GM12878 (cell line): Measurements from ENCODE around the gene TCTN1. TPM values are rescaled to one million over a fixed set of nuclear protein-coding genes. Genes with fewer than 3 reads are reported as not detected.
A peak's percentile ranks its signal among the peaks of the same experiment; 100 is the strongest.

Source experiments
- ATF3 ChIP-seq: IDR thresholded peaks from 2 replicates; pipeline ENCODE4 v1.6.1; 2011; ENCODE audit warnings: low read depth, mild to moderate bottlenecking, low read length, moderate library complexity, borderline replicate concordance; ENCODE audit errors: extremely low read depth
- BACH1 ChIP-seq: fragments of 450-650 bp; IDR thresholded peaks from 2 replicates; pipeline ENCODE4 v1.6.1; 2017; ENCODE audit warnings: mild to moderate bottlenecking, borderline replicate concordance
- BHLHE40 ChIP-seq, 2 experiments: fragments of 450-650 bp in 1 of 2; IDR thresholded peaks; 2 replicates each; pipeline ENCODE4 v1.6.1; 2011 to 2017; ENCODE audit warnings: low read depth in 2 of 2, borderline replicate concordance in 1 of 2, improper control_type of control experiment in 1 of 2, low read length in 1 of 2, mild to moderate bottlenecking in 1 of 2
- E4F1 ChIP-seq: fragments of 450-650 bp; IDR thresholded peaks from 2 replicates; pipeline ENCODE4 v1.6.1; 2018; ENCODE audit warnings: borderline replicate concordance, mild to moderate bottlenecking; ENCODE audit not compliant: partially characterized antibody
- EGR1 ChIP-seq, 2 experiments: IDR thresholded peaks; 1 replicate in 1 of 2; 2 replicates in 1 of 2; pipeline ENCODE4 v1.6.1; 2011 to 2012; ENCODE audit warnings: low read depth in 2 of 2, low read length in 2 of 2, borderline replicate concordance in 1 of 2, mild to moderate bottlenecking in 1 of 2, moderate library complexity in 1 of 2
- ESRRA ChIP-seq: IDR thresholded peaks from 2 replicates; pipeline ENCODE4 v1.6.1; 2012; ENCODE audit warnings: mild to moderate bottlenecking, low read length, improper control_type of control experiment
- IKZF2 ChIP-seq, 2 experiments: fragments of 450-650 bp; IDR thresholded peaks; 2 replicates each; pipeline ENCODE4 v1.6.1; 2017; ENCODE audit warnings: mild to moderate bottlenecking in 2 of 2, moderate library complexity in 2 of 2
- POU2F2 ChIP-seq: IDR thresholded peaks from 3 replicates; pipeline ENCODE4 v1.6.1; 2011; ENCODE audit warnings: low read depth, mild to moderate bottlenecking, low read length, borderline replicate concordance
- RAD21 ChIP-seq: IDR thresholded peaks from 2 replicates; pipeline ENCODE4 v1.6.1; 2011; ENCODE audit warnings: mild to moderate bottlenecking, low read depth, low read length, moderate library complexity; ENCODE audit not compliant: insufficient read depth
- RELA ChIP-seq: fragments of 450-650 bp; IDR thresholded peaks from 2 replicates; pipeline ENCODE4 v1.8.0; 2014; ENCODE audit warnings: borderline replicate concordance; ENCODE audit not compliant: partially characterized antibody
- SIX5 ChIP-seq: IDR thresholded peaks from 2 replicates; pipeline ENCODE4 v1.6.1; 2011; ENCODE audit warnings: mild to moderate bottlenecking, low read depth, low read length, moderate library complexity; ENCODE audit not compliant: severe bottlenecking
- SMAD5 ChIP-seq: IDR thresholded peaks from 2 replicates; pipeline ENCODE4 v1.6.1; 2016; ENCODE audit warnings: antibody characterized with exemption, low read depth
- TBL1XR1 ChIP-seq: IDR thresholded peaks from 2 replicates; pipeline ENCODE4 v1.6.1; 2012; ENCODE audit warnings: low read depth, low read length, improper control_type of control experiment
- TCF3 ChIP-seq: IDR thresholded peaks from 2 replicates; pipeline ENCODE4 v1.6.1; 2012; ENCODE audit warnings: low read depth, mild to moderate bottlenecking, low read length, borderline replicate concordance; ENCODE audit not compliant: insufficient read depth
- YBX1 ChIP-seq: fragments of 450-650 bp; IDR thresholded peaks from 2 replicates; pipeline ENCODE4 v1.6.1; 2016; ENCODE audit warnings: antibody characterized with exemption
- ZNF24 ChIP-seq: fragments of 450-650 bp; IDR thresholded peaks from 2 replicates; pipeline ENCODE4 v1.6.1; 2017; ENCODE audit warnings: antibody characterized with exemption, mild to moderate bottlenecking
- polyA plus RNA-seq, 11 experiments: library from polyadenylated mRNA; depleted of rRNA in 4 of 11; unstranded in 6 of 11; stranded (reverse) in 5 of 11; fragments of >200 nt; fragmentation: Nextera tagmentation in 4 of 11; fragmentation: Illumina TruSeq in 1 of 11; extraction: Ambion mirVana in 4 of 11; extraction: Trizol in 1 of 11; gene quantifications; 1 replicate in 1 of 11; 2 replicates in 10 of 11; pipeline versions ENCODE4 v1.2.1 to v1.2.3, GENCODE V29; 2011 to 2016; ENCODE audit warnings: inconsistent platforms in 2 of 11, missing spikeins in 2 of 11, low read depth in 1 of 11
- total RNA-seq, 4 experiments: library from RNA; depleted of rRNA in 3 of 4; stranded (reverse); fragments of >200 nt in 3 of 4; fragmentation: Illumina TruSeq in 1 of 4; extraction: Trizol in 1 of 4; gene quantifications; 2 replicates each; pipeline versions ENCODE4 v1.2.1 to v1.2.3, GENCODE V29; 2013 to 2021
- TF ChIP-seq, protein P1 (sequence below): IDR thresholded peaks from 2 replicates; pipeline ENCODE4 v1.6.1; 2012; ENCODE audit warnings: low read length, inconsistent platforms
- TF ChIP-seq, protein P2 (sequence below), 3 experiments: IDR thresholded peaks in 2 of 3; conservative IDR thresholded peaks in 1 of 3; 2 replicates each; pipeline ENCODE4 v1.5.1; 2011; ENCODE audit warnings: low read depth in 3 of 3, low read length in 3 of 3, mild to moderate bottlenecking in 3 of 3, control low read depth in 2 of 3, moderate library complexity in 2 of 3, inconsistent platforms in 1 of 3, mixed read lengths in 1 of 3; ENCODE audit not compliant: control insufficient read depth in 2 of 3, insufficient read depth in 1 of 3; ENCODE audit errors: extremely low read depth in 1 of 3
- TF ChIP-seq, protein P3 (sequence below): IDR thresholded peaks from 2 replicates; pipeline ENCODE4 v1.6.1; 2012; ENCODE audit warnings: low read depth, low read length, improper control_type of control experiment
- TF ChIP-seq, protein P4 (sequence below): fragments of 450-650 bp; IDR thresholded peaks from 2 replicates; pipeline ENCODE4 v1.6.1; 2017; ENCODE audit warnings: mild to moderate bottlenecking

TCTN1 gene
- total and polyA plus RNA-seq, 10 of the 15 experiments (the other 5 are each of a cell fraction or from before 2014, with no cell fraction given) = 8.8 to 23.5 (median 15.3) TPM

GRCh38 chr12:110698171-110698902, 84.4 kb downstream of the TCTN1 start (continued):
- TF ChIP-seq YBX1 = no peak
- TF ChIP-seq E4F1 = no peak
- TF ChIP-seq ESRRA = no peak
- peak; percentile 92 for TF ChIP-seq RAD21
- no peak for TF ChIP-seq RELA
- TF ChIP-seq ZNF24 = no peak
- TF ChIP-seq, protein P1, sequence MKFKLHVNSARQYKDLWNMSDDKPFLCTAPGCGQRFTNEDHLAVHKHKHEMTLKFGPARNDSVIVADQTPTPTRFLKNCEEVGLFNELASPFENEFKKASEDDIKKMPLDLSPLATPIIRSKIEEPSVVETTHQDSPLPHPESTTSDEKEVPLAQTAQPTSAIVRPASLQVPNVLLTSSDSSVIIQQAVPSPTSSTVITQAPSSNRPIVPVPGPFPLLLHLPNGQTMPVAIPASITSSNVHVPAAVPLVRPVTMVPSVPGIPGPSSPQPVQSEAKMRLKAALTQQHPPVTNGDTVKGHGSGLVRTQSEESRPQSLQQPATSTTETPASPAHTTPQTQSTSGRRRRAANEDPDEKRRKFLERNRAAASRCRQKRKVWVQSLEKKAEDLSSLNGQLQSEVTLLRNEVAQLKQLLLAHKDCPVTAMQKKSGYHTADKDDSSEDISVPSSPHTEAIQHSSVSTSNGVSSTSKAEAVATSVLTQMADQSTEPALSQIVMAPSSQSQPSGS = no peak
- TF ChIP-seq, protein P2, sequence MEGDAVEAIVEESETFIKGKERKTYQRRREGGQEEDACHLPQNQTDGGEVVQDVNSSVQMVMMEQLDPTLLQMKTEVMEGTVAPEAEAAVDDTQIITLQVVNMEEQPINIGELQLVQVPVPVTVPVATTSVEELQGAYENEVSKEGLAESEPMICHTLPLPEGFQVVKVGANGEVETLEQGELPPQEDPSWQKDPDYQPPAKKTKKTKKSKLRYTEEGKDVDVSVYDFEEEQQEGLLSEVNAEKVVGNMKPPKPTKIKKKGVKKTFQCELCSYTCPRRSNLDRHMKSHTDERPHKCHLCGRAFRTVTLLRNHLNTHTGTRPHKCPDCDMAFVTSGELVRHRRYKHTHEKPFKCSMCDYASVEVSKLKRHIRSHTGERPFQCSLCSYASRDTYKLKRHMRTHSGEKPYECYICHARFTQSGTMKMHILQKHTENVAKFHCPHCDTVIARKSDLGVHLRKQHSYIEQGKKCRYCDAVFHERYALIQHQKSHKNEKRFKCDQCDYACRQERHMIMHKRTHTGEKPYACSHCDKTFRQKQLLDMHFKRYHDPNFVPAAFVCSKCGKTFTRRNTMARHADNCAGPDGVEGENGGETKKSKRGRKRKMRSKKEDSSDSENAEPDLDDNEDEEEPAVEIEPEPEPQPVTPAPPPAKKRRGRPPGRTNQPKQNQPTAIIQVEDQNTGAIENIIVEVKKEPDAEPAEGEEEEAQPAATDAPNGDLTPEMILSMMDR (IDR thresholded peaks at IDR 0.05 in 2 of 3, conservative IDR thresholded peaks at IDR 0.05 in 1 of 3; ENCODE audit: control insufficient read depth in 2 of 3, extremely low read depth in 1 of 3, insufficient read depth in 1 of 3, low read depth in 3 of 3, low read length in 3 of 3) = peak; percentile 88 to 90 (median 89)
- TF ChIP-seq, protein P3, sequence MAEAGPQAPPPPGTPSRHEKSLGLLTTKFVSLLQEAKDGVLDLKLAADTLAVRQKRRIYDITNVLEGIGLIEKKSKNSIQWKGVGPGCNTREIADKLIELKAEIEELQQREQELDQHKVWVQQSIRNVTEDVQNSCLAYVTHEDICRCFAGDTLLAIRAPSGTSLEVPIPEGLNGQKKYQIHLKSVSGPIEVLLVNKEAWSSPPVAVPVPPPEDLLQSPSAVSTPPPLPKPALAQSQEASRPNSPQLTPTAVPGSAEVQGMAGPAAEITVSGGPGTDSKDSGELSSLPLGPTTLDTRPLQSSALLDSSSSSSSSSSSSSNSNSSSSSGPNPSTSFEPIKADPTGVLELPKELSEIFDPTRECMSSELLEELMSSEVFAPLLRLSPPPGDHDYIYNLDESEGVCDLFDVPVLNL = no peak
- 0 out of 3 replicates have a peak, but pooled peaks have one; percentile 61 for TF ChIP-seq POU2F2
- TF ChIP-seq IKZF2 (IDR thresholded peaks at IDR 0.05) = no peak
- TF ChIP-seq BHLHE40 (IDR thresholded peaks at IDR 0.05; ENCODE audit: borderline replicate concordance in 1 of 2, low read depth in 2 of 2, low read length in 1 of 2) = peak in 1 of 2 experiments; percentile 22; a peak in 1 of 4 replicates
- no peak for TF ChIP-seq TBL1XR1
- no peak for TF ChIP-seq ATF3
- no peak for TF ChIP-seq TCF3
- no peak for TF ChIP-seq EGR1 (IDR thresholded peaks at IDR 0.05; ENCODE audit: borderline replicate concordance in 1 of 2, low read depth in 2 of 2, low read length in 2 of 2)
- no peak for TF ChIP-seq SIX5
- no peak for TF ChIP-seq BACH1
- TF ChIP-seq, protein P4, sequence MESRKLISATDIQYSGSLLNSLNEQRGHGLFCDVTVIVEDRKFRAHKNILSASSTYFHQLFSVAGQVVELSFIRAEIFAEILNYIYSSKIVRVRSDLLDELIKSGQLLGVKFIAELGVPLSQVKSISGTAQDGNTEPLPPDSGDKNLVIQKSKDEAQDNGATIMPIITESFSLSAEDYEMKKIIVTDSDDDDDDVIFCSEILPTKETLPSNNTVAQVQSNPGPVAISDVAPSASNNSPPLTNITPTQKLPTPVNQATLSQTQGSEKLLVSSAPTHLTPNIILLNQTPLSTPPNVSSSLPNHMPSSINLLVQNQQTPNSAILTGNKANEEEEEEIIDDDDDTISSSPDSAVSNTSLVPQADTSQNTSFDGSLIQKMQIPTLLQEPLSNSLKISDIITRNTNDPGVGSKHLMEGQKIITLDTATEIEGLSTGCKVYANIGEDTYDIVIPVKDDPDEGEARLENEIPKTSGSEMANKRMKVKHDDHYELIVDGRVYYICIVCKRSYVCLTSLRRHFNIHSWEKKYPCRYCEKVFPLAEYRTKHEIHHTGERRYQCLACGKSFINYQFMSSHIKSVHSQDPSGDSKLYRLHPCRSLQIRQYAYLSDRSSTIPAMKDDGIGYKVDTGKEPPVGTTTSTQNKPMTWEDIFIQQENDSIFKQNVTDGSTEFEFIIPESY = no peak
- no peak for TF ChIP-seq SMAD5
